ENCODE measurements around the gene MIOS.

- TF ChIP-seq, protein P1, sequence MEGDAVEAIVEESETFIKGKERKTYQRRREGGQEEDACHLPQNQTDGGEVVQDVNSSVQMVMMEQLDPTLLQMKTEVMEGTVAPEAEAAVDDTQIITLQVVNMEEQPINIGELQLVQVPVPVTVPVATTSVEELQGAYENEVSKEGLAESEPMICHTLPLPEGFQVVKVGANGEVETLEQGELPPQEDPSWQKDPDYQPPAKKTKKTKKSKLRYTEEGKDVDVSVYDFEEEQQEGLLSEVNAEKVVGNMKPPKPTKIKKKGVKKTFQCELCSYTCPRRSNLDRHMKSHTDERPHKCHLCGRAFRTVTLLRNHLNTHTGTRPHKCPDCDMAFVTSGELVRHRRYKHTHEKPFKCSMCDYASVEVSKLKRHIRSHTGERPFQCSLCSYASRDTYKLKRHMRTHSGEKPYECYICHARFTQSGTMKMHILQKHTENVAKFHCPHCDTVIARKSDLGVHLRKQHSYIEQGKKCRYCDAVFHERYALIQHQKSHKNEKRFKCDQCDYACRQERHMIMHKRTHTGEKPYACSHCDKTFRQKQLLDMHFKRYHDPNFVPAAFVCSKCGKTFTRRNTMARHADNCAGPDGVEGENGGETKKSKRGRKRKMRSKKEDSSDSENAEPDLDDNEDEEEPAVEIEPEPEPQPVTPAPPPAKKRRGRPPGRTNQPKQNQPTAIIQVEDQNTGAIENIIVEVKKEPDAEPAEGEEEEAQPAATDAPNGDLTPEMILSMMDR (IDR thresholded peaks at IDR 0.05), result no peak
- TF ChIP-seq POLR2A (IDR thresholded peaks at IDR 0.05) (no peak), EP300 (IDR thresholded peaks at IDR 0.05) (no peak), POLR2AphosphoS5 (IDR thresholded peaks at IDR 0.05) (no peak)
Measured at GRCh38 chr7:7548407-7548806, 18.3 kb upstream of the MIOS start.

All from upper lobe of left lung (tissue), 4 donors.